ENCODE data around the gene RBM15B. TPM values are rescaled to one million over a fixed set of nuclear protein-coding genes. Genes with fewer than 3 reads are reported as not detected.
A peak's percentile ranks its signal among the peaks of the same experiment; 100 is the strongest.

Gene RBM15B
- total RNA-seq, 4 donors from 2014 or later = 19.1 to 69.9 (median 28.0) TPM

DNA sequence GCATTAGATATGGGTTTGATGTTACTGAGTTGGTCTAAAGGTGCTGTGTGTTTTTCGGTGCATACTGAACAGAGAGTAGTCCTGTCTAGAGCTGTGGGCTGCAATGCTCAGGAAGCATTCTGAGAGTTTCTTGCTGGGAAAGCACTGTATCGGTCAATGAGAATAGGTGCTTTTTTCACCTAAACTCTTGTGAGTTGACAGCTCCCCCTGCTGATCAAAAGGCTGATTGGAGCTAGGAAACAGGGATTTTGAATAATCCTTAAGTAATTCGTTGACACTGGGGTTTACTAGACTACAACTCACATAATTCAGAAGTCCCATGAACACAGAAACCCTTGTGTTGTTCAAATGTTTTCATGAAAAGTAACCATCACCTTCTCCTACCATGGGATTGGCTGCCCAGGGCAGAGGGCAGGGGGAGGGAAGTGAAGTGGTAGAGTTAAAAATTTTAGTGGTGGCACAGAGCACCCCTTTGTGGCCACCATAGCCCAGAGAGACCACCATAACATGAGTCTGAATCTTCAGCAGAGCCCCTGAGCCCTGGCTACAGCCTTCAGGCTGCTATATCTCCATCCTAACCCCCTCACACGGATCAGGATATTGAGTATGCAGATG is 19.0 kb upstream of the RBM15B start:
- TF ChIP-seq EP300 (IDR thresholded peaks at IDR 0.05; ENCODE audit: low read depth) (no peak), POLR2A (IDR thresholded peaks at IDR 0.05) (no peak), POLR2AphosphoS5 (IDR thresholded peaks at IDR 0.05) (no peak)
- TF ChIP-seq, protein P1, sequence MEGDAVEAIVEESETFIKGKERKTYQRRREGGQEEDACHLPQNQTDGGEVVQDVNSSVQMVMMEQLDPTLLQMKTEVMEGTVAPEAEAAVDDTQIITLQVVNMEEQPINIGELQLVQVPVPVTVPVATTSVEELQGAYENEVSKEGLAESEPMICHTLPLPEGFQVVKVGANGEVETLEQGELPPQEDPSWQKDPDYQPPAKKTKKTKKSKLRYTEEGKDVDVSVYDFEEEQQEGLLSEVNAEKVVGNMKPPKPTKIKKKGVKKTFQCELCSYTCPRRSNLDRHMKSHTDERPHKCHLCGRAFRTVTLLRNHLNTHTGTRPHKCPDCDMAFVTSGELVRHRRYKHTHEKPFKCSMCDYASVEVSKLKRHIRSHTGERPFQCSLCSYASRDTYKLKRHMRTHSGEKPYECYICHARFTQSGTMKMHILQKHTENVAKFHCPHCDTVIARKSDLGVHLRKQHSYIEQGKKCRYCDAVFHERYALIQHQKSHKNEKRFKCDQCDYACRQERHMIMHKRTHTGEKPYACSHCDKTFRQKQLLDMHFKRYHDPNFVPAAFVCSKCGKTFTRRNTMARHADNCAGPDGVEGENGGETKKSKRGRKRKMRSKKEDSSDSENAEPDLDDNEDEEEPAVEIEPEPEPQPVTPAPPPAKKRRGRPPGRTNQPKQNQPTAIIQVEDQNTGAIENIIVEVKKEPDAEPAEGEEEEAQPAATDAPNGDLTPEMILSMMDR (IDR thresholded peaks at IDR 0.05) = peak; percentile 49 to 63 (median 59)
- in situ Hi-C loops (cut with MboI; ENCODE audit: low pct_ligation_motif_present in 1 of 4, low pct_unique_long_range_greater_than_20kb in 1 of 4, low sequenced_read_pairs in 3 of 4) (loop anchor here in 3 of 4 donors (5.0 to 25.0 kb wide), 4 partner anchors 385 to 747 kb away; no protein-coding TSS in a partner anchor), intact Hi-C loops (cut with DNase I; ENCODE audit: low total_unique reads) (no loop called here)
- Histone ChIP-seq H3K27ac (no peak overlapping the region), H3K4me1 (no peaks in the 10 kb centered on the region), H3K27me3 (no peaks in the 10 kb centered on the region), H3K36me3 (no peaks in the 10 kb centered on the region), H3K4me3 (no peak overlapping the region), H3K9me3 (no peaks in the 10 kb centered on the region)
- WGBS, 2 donors (ENCODE audit: low coverage in 1 of 2) = 0 to 26% methylated on average over 1 to 4 of the region's 4 CpGs
- peak; percentile 44 for DNase-seq

DNA sequence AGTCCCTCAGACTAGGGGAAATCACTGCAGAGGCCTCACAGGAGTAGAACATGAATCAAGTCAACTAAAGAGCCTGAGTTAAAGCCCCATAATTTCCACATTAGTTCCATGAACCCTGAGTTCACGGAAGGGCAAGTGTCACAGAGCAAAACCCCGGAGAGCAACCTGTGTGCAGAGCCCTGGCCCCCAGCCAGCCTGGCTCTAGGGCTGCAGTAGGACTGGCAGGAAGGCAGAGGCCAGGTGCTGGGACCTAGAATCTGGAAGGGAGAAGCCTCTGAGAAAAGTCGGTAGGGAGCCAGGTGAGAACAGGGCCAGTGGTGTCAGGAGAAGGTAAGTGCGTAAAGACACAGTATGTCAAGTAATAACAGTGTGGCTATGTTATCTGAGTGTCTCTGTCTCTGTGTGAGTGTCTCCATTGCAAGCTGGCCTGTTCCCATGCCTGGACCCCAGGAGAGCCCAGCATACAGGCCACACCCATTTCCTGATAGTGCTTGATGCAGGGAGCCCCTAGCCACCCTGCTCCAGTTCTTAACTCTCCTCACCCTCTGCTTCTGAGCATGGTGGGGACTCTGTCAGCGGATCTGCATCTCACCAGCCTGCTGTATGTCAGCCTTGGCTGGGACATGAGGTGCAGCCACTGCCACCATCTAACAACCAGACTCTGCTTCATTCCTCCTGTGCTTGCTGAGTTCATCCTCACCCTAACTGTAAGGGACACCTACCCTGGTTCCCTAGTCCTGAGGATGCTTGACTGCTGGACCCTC is 17.2 kb upstream of the RBM15B start:
- no peaks in the 10 kb centered on the region for H3K36me3 ChIP-seq
- 63 to 100% methylated on average over 1 to 5 of the region's 5 CpGs for WGBS, 2 donors (ENCODE audit: low coverage in 1 of 2)
- TF ChIP-seq POLR2AphosphoS5 (IDR thresholded peaks at IDR 0.05) = no peak
- TF ChIP-seq, protein P1 (IDR thresholded peaks at IDR 0.05) = no peak
- no peak for TF ChIP-seq POLR2A (IDR thresholded peaks at IDR 0.05)
- TF ChIP-seq EP300 (IDR thresholded peaks at IDR 0.05; ENCODE audit: low read depth) = no peak
- no peaks in the 10 kb centered on the region for H3K27me3 ChIP-seq
- no peak overlapping the region for H3K4me3 ChIP-seq
- intact Hi-C loops (cut with DNase I; ENCODE audit: low total_unique reads) (no loop called here), in situ Hi-C loops (cut with MboI; ENCODE audit: low pct_ligation_motif_present in 1 of 4, low pct_unique_long_range_greater_than_20kb in 1 of 4, low sequenced_read_pairs in 3 of 4) (loop anchor here in 3 of 4 donors (5.0 to 25.0 kb wide), 4 partner anchors 387 to 749 kb away; no protein-coding TSS in a partner anchor)
- no peak for DNase-seq
- H3K9me3 ChIP-seq = no peaks in the 10 kb centered on the region
- H3K4me1 ChIP-seq = no peaks in the 10 kb centered on the region
- no peak overlapping the region for H3K27ac ChIP-seq

DNA sequence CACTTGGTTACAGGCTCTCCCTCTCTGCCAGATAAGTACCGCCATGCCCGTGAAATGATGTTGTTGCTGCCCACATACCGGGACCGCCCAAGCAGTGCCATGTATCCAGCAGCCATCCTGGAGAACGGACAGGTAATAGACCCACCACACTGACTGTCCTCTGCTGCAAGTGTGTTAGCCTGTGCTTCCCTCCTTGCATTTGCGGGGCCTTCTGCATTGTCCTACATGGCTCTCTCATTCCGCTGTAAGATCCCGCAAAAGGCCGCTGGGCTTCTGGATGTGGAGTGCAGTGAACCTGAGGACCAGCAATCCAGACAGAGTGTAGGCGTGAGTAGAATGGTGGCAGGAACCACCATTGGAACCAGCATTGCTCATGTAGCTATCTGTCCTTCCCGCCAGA is 16.6 kb upstream of the RBM15B start:
- Histone ChIP-seq H3K4me3 (no peak overlapping the region), H3K36me3 (no peaks in the 10 kb centered on the region), H3K27me3 (no peaks in the 10 kb centered on the region), H3K9me3 (no peaks in the 10 kb centered on the region), H3K27ac (no peak overlapping the region), H3K4me1 (no peaks in the 10 kb centered on the region)
- WGBS, 2 donors (ENCODE audit: low coverage in 1 of 2) = 93 to 100% methylated on average over 1 to 11 of the region's 11 CpGs
- in situ Hi-C loops (cut with MboI; ENCODE audit: low pct_ligation_motif_present in 1 of 4, low pct_unique_long_range_greater_than_20kb in 1 of 4, low sequenced_read_pairs in 3 of 4) (loop anchor here in 3 of 4 donors (5.0 to 25.0 kb wide), 4 partner anchors 387 to 750 kb away; no protein-coding TSS in a partner anchor), intact Hi-C loops (cut with DNase I; ENCODE audit: low total_unique reads) (no loop called here)
- TF ChIP-seq EP300 (IDR thresholded peaks at IDR 0.05; ENCODE audit: low read depth) (no peak), POLR2A (IDR thresholded peaks at IDR 0.05) (no peak), POLR2AphosphoS5 (IDR thresholded peaks at IDR 0.05) (no peak)
- TF ChIP-seq, protein P1 (IDR thresholded peaks at IDR 0.05) = no peak
- DNase-seq = no peak

DNA sequence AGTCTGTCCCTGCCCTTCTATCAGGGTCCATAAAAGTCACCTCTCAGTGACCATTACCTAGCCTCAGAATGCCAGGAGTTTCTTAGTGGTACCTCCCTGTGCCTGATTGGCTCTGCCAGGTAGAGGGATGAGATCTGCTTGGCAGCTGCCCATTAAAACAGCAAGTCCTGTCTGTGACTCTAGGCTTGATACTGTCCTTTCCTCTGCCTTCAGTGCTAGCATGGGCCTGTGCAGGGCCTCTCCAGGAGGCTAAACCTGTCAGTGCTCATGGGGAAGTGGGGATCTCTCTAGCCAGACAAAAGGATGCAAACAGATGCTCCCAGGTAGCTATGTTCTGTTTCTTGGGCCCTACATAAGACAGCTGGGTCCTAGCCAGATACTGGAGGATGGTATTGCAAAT is 15.9 kb upstream of the RBM15B start:
- TF ChIP-seq POLR2AphosphoS5 (IDR thresholded peaks at IDR 0.05) (no peak), EP300 (IDR thresholded peaks at IDR 0.05; ENCODE audit: low read depth) (no peak), POLR2A (IDR thresholded peaks at IDR 0.05) (no peak)
- TF ChIP-seq, protein P1 (IDR thresholded peaks at IDR 0.05) = no peak
- no peaks in the 10 kb centered on the region for H3K36me3 ChIP-seq
- H3K27me3 ChIP-seq = no peaks in the 10 kb centered on the region
- H3K4me3 ChIP-seq = no peak overlapping the region
- intact Hi-C loops (cut with DNase I; ENCODE audit: low total_unique reads) (loop anchor here (5.0 kb wide), 1 partner anchor 758 kb away; the partner anchor contains the start of gene MAPKAPK3), in situ Hi-C loops (cut with MboI; ENCODE audit: low pct_ligation_motif_present in 1 of 4, low pct_unique_long_range_greater_than_20kb in 1 of 4, low sequenced_read_pairs in 3 of 4) (loop anchor here (10.0 to 25.0 kb wide), 5 partner anchors 287 to 763 kb away; partner anchors contain the start of genes CISH (in 2 of the 4), MAPKAPK3 (in 2 of the 4) and TEX264 (in 1 of the 4))
- no peak overlapping the region for H3K27ac ChIP-seq
- no peak for DNase-seq
- no peaks in the 10 kb centered on the region for H3K4me1 ChIP-seq
- H3K9me3 ChIP-seq = no peaks in the 10 kb centered on the region

Measured in transverse colon (tissue), 4 donors.